Smooth muscle cell of trachea (primary cell): ENCODE data around the gene SLC44A4. TPM values are rescaled to one million over a fixed set of nuclear protein-coding genes. Genes with fewer than 3 reads are reported as not detected.

Source experiments
- total RNA-seq: library from RNA; depleted of rRNA; stranded (reverse); fragments of >200 nt; gene quantifications from 2 replicates; pipeline ENCODE4 v1.2.1, GENCODE V29; 2014

Gene SLC44A4
- 0.17 TPM in 1 of 2 replicates, not detected in the other for total RNA-seq

GRCh38 chr6:31878726-31879125 lies at the start of gene SLC44A4:
TSS of gene SLC44A4 (minus strand) at chr6:31878997. CDS start at chr6:31878980, 17 bp downstream.

GRCh38 chr6:31927242-31927862 lies 48.6 kb upstream of the SLC44A4 start, which contains the start of gene C2:
TSS of gene C2 (plus strand) at chr6:31927717. CDS start at chr6:31927753, 36 bp downstream.

GRCh38 chr6:31901953-31902643 lies 23.3 kb upstream of the SLC44A4 start, which contains the start of gene ZBTB12:
TSS of gene ZBTB12 (minus strand) at chr6:31902086. CDS start at chr6:31901305, 781 bp downstream.

GRCh38 chr6:31897612-31898382 lies 19.0 kb upstream of the SLC44A4 start, which contains the start of gene EHMT2:
TSS of gene EHMT2 (minus strand) at chr6:31897698. CDS start at chr6:31897677, 21 bp downstream.

GRCh38 chr6:31862344-31863235 lies 16.2 kb downstream of the SLC44A4 start, which contains the start of gene NEU1:
TSS of gene NEU1 (minus strand) at chr6:31862821. CDS start at chr6:31862776, 45 bp downstream.

GRCh38 chr6:31827286-31828079 lies 51.3 kb downstream of the SLC44A4 start, which contains the start of gene HSPA1B:
TSS of gene HSPA1B (plus strand) at chr6:31827738. CDS start at chr6:31827951, 213 bp downstream.

GRCh38 chr6:31815025-31815838 lies 63.6 kb downstream of the SLC44A4 start, which contains the start of the genes HSPA1A and HSPA1L:
TSS of gene HSPA1A (plus strand) at chr6:31815543. CDS start at chr6:31815757, 214 bp downstream.
TSS of gene HSPA1L (minus strand) at chr6:31815283. CDS start at chr6:31811972, 3,311 bp downstream.

Other genes starting within 250 kb of the SLC44A4 start
- gene BAG6, start 226.3 kb downstream of the SLC44A4 start, total RNA-seq = 171 and 206 TPM in 2 replicates
- gene APOM, start 223.1 kb downstream of the SLC44A4 start, total RNA-seq = 1.0 and 1.3 TPM in 2 replicates
- gene C6orf47, start 218.2 kb downstream of the SLC44A4 start, total RNA-seq = 21.7 and 24.8 TPM in 2 replicates
- 13.2 and 20.9 TPM in 2 replicates for gene GPANK1, start 214.0 kb downstream of the SLC44A4 start, total RNA-seq
- gene CSNK2B, start 212.9 kb downstream of the SLC44A4 start, total RNA-seq = 112 and 124 TPM in 2 replicates
- gene LY6G5B, start 209.0 kb downstream of the SLC44A4 start, total RNA-seq = 3.2 and 3.8 TPM in 2 replicates
- gene LY6G5C, start 197.9 kb downstream of the SLC44A4 start, total RNA-seq = 0.66 and 0.73 TPM in 2 replicates
- gene ABHD16A, start 175.7 kb downstream of the SLC44A4 start, total RNA-seq = 47.6 and 58.2 TPM in 2 replicates
- gene LY6G6F, start 172.1 kb downstream of the SLC44A4 start, total RNA-seq = not detected in 2 replicates
- gene LY6G6D, start 163.6 kb downstream of the SLC44A4 start, total RNA-seq = not detected in 2 replicates
- not detected in 2 replicates for gene LY6G6C, start 157.3 kb downstream of the SLC44A4 start, total RNA-seq
- not detected in 2 replicates for gene MPIG6B, start 155.6 kb downstream of the SLC44A4 start, total RNA-seq
- gene DDAH2, start 149.7 kb downstream of the SLC44A4 start, total RNA-seq = 93.8 and 161 TPM in 2 replicates
- 662 and 1,073 TPM in 2 replicates for gene CLIC1, start 142.5 kb downstream of the SLC44A4 start, total RNA-seq
- gene MSH5, start 139.0 kb downstream of the SLC44A4 start, total RNA-seq = 5.8 and 15.9 TPM in 2 replicates
- gene SAPCD1, start 116.3 kb downstream of the SLC44A4 start, total RNA-seq = 1.3 and 1.9 TPM in 2 replicates
- 0.50 and 1.2 TPM in 2 replicates for gene VWA7, start 101.7 kb downstream of the SLC44A4 start, total RNA-seq
- gene VARS1, start 83.2 kb downstream of the SLC44A4 start, total RNA-seq = 60.0 and 75.2 TPM in 2 replicates
- 19.4 and 39.1 TPM in 2 replicates for gene LSM2, start 72.0 kb downstream of the SLC44A4 start, total RNA-seq
- gene HSPA1L, start 63.7 kb downstream of the SLC44A4 start, total RNA-seq = 1.5 TPM in 2 replicates
- gene HSPA1A, start 63.5 kb downstream of the SLC44A4 start, total RNA-seq = 98.0 and 168 TPM in 2 replicates
- 140 and 202 TPM in 2 replicates for gene HSPA1B, start 51.3 kb downstream of the SLC44A4 start, total RNA-seq
- 80.6 and 120 TPM in 2 replicates for gene NEU1, start 16.2 kb downstream of the SLC44A4 start, total RNA-seq
- gene EHMT2, start 18.7 kb upstream of the SLC44A4 start, total RNA-seq = 62.0 and 93.5 TPM in 2 replicates
- 3.8 and 9.8 TPM in 2 replicates for gene ZBTB12, start 23.1 kb upstream of the SLC44A4 start, total RNA-seq
- gene C2, start 48.7 kb upstream of the SLC44A4 start, total RNA-seq = 2.8 and 13.1 TPM in 2 replicates
- 24.1 and 45.0 TPM in 2 replicates for gene CFB, start 67.1 kb upstream of the SLC44A4 start, total RNA-seq
- 108 and 168 TPM in 2 replicates for gene NELFE, start 80.0 kb upstream of the SLC44A4 start, total RNA-seq
- 57.7 and 89.3 TPM in 2 replicates for gene SKIC2, start 80.2 kb upstream of the SLC44A4 start, total RNA-seq
- 12.8 and 15.1 TPM in 2 replicates for gene DXO, start 93.1 kb upstream of the SLC44A4 start, total RNA-seq
- 4.1 and 11.6 TPM in 2 replicates for gene C4A, start 103.1 kb upstream of the SLC44A4 start, total RNA-seq
- 6.4 and 6.8 TPM in 2 replicates for gene C4B, start 135.8 kb upstream of the SLC44A4 start, total RNA-seq
- gene CYP21A2, start 159.4 kb upstream of the SLC44A4 start, total RNA-seq = 0.17 and 0.44 TPM in 2 replicates
- 7.7 and 77.6 TPM in 2 replicates for gene TNXB, start 230.3 kb upstream of the SLC44A4 start, total RNA-seq
- gene ATF6B, start 249.2 kb upstream of the SLC44A4 start, total RNA-seq = 20.8 and 27.2 TPM in 2 replicates